Subcutaneous adipose tissue (tissue), 4 donors: ENCODE data around the gene CCDC63. TPM values are rescaled to one million over a fixed set of nuclear protein-coding genes. Genes with fewer than 3 reads are reported as not detected.

Source experiments
- CTCF ChIP-seq: fragments of 450-650 bp; IDR thresholded peaks from one replicate; pipeline ENCODE4 v1.5.1; 2016; ENCODE audit warnings: low read depth, mild to moderate bottlenecking, control low read depth, antibody characterized with exemption, moderate library complexity
- total RNA-seq, 4 donors: library from RNA; depleted of rRNA; stranded (reverse); fragments of >200 nt; gene quantifications; one replicate each; pipeline ENCODE4 v1.1.0, GENCODE V29; 2016

The CCDC63 gene
- total RNA-seq, 4 donors from 2014 or later = not detected

- TF ChIP-seq CTCF = no peak
Measured at GRCh38 chr12:110920324-110920910, 73.6 kb downstream of the CCDC63 start, which contains the start of gene MYL2. TSS of gene MYL2 (minus strand) at chr12:110920579. CDS start at chr12:110920529, 50 bp downstream.

- no peak for TF ChIP-seq CTCF
Measured at GRCh38 chr12:110921262-110921661, 74.5 kb downstream of the CCDC63 start.

DNA sequence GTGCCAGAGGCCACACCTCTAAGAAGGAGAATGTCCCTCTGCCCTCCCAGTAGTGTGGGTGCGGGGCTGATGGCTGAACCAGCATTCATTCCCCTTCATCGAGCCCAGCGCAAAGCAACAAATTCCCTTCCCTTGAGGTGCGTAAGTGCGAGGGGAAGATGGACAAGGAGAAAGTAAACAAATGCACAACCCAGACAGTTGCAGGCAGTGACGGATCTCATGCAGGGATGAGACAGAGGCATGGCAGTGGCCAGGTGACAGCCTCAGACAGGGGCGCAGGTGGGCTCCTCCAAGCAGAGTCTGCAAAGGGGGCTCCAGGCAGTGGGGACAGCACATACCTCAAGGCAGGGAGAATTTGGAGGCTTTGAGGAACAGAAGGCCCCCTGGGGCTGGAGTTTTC lies 75.9 kb downstream of the CCDC63 start:
- TF ChIP-seq CTCF = no peak

DNA sequence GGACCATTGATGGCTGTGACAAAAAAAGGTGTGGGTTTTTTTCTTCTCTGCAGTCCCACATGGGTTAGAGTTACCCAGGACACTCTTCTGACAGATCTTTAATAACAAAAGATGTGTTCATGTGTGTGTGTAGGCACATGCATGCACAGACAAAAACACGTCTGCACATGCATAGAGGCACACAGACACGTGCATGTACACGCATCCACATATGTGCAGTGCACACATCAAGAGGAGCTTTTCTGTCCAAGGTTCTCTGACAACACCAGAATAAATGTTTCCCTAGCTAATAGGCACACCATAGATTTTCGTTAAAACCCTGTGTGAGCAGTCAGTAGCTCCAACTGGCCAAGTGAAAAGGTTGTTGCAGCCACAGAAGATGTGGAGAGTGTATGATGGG lies 76.4 kb downstream of the CCDC63 start:
- no peak for TF ChIP-seq CTCF

GRCh38 chr12:110923692-110924334 lies 77.0 kb downstream of the CCDC63 start:
- no peak for TF ChIP-seq CTCF

DNA sequence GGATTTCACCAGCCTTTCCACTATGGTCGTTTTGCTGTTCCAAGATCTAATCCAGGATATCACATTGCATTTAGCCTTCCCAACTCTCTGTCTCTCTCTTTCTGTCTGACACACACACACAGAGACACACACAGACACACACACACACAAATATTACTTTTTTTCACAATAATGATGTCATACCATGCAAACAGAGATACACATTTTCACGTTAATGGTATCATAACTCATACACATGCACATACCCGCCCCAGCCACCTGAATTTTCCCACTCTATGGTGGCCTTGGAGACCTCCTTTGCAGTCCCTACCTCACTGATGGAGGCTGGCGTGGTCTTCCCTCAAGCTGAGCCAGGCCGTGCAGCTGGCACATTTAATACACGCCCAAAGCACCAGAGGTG lies 80.8 kb downstream of the CCDC63 start:
- TF ChIP-seq CTCF = no peak

- no peak for TF ChIP-seq CTCF
Measured at GRCh38 chr12:110928700-110929099, 81.9 kb downstream of the CCDC63 start.
